ENCODE data around the gene SIRPD.

DNA sequence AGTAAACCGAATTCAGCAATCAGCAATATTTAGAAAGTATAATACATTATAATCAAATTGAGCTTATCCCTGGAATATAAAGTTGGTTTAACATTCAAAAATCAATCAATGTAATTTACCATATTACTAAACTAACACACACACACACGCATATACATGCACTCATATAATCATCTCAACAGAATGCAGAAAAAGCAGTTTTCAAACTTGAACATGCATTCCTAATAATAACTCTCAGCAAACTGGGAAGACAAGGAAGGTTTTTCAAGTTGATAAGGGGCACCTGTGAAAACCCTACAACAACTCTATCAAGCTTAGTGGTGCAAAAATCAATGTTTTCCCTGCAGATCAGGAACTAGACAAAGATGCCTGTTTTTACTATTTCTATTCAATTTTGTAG, 70.9 kb downstream of the SIRPD start:
- TF ChIP-seq CTCF (tag by site-specific recombination; IDR thresholded peaks at IDR 0.05) = no peak
- TF ChIP-seq BCL6B (tag by site-specific recombination; IDR thresholded peaks at IDR 0.05) = no peak
- TF ChIP-seq ZNF211 (tag by site-specific recombination; IDR thresholded peaks at IDR 0.05; ENCODE audit: low read depth) = no peak
- TF ChIP-seq, protein P1, sequence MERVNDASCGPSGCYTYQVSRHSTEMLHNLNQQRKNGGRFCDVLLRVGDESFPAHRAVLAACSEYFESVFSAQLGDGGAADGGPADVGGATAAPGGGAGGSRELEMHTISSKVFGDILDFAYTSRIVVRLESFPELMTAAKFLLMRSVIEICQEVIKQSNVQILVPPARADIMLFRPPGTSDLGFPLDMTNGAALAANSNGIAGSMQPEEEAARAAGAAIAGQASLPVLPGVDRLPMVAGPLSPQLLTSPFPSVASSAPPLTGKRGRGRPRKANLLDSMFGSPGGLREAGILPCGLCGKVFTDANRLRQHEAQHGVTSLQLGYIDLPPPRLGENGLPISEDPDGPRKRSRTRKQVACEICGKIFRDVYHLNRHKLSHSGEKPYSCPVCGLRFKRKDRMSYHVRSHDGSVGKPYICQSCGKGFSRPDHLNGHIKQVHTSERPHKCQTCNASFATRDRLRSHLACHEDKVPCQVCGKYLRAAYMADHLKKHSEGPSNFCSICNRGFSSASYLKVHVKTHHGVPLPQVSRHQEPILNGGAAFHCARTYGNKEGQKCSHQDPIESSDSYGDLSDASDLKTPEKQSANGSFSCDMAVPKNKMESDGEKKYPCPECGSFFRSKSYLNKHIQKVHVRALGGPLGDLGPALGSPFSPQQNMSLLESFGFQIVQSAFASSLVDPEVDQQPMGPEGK (tag by site-specific recombination; IDR thresholded peaks at IDR 0.05) = no peak
- no peak for TF ChIP-seq ZNF23 (tag by site-specific recombination; IDR thresholded peaks at IDR 0.05; ENCODE audit: borderline replicate concordance)
- TF ChIP-seq ZFP41 (tag by site-specific recombination; IDR thresholded peaks at IDR 0.05; ENCODE audit: borderline replicate concordance) = no peak
- TF ChIP-seq ZNF747 (tag by site-specific recombination; IDR thresholded peaks at IDR 0.05) = no peak
- TF ChIP-seq ZNF677 (tag by site-specific recombination; IDR thresholded peaks at IDR 0.05) = no peak
- no peak for TF ChIP-seq ZNF514 (tag by site-specific recombination; IDR thresholded peaks at IDR 0.05)
- TF ChIP-seq ZNF529 (tag by site-specific recombination; IDR thresholded peaks at IDR 0.05; ENCODE audit: insufficient replicate concordance) = no peak
- TF ChIP-seq ZNF670 (tag by site-specific recombination; IDR thresholded peaks at IDR 0.05; ENCODE audit: low read depth) = no peak
